Transverse colon (tissue), 4 donors: ENCODE measurements around the gene USP30. TPM values are rescaled to one million over a fixed set of nuclear protein-coding genes. Genes with fewer than 3 reads are reported as not detected.

ENCODE experiments used
- DNase-seq: peaks from one replicate; pipeline ENCODE4 v3.0.0-alpha.2; 2019
- H3K27ac ChIP-seq, 4 donors: fragments of 200-600 bp; sonication (generic); 2 replicates each; pipeline ENCODE4 v1.5.1; 2016 to 2018; ENCODE audit warnings: inconsistent platforms in 4 of 4
- H3K27me3 ChIP-seq: fragments of 200-600 bp; sonication (generic); 2 replicates; pipeline ENCODE4 v1.5.1; 2017; ENCODE audit warnings: inconsistent platforms
- H3K36me3 ChIP-seq, 4 donors: fragments of 200-600 bp; sonication (generic); 2 replicates each; pipeline ENCODE4 v1.5.1; 2017 to 2019; ENCODE audit warnings: inconsistent platforms in 4 of 4
- H3K4me1 ChIP-seq, 4 donors: fragments of 200-600 bp; sonication (generic); 2 replicates each; pipeline ENCODE4 v1.5.1; 2017 to 2020; ENCODE audit warnings: inconsistent platforms in 4 of 4
- H3K4me3 ChIP-seq, 4 donors: fragments of 200-600 bp; sonication (generic); 1 replicate in 1 of 4; 2 replicates in 3 of 4; pipeline versions ENCODE4 v1.5.1 to v1.6.1; 2017 to 2019; ENCODE audit warnings: inconsistent platforms in 4 of 4
- H3K9me3 ChIP-seq, 2 donors: fragments of 200-600 bp; sonication (generic); 2 replicates each; pipeline ENCODE4 v1.5.1; 2017 to 2019; ENCODE audit warnings: inconsistent platforms in 2 of 2
- CTCF ChIP-seq, 5 experiments: fragments of 200-600 bp in 3 of 5; fragments of 450-650 bp in 2 of 5; sonication (generic) in 3 of 5; IDR thresholded peaks; 1 replicate in 2 of 5; 2 replicates in 3 of 5; pipeline ENCODE4 v1.5.1; 2016 to 2017; ENCODE audit warnings: antibody characterized with exemption in 5 of 5, inconsistent platforms in 3 of 5, mild to moderate bottlenecking in 2 of 5, moderate library complexity in 1 of 5
- EP300 ChIP-seq: sonication (generic); formaldehyde crosslinking; IDR thresholded peaks from one replicate; pipeline ENCODE4 v1.6.1; 2017; ENCODE audit warnings: antibody characterized with exemption, low read depth
- POLR2A ChIP-seq: fragments of 450-650 bp; IDR thresholded peaks from one replicate; pipeline ENCODE4 v1.6.1; 2016; ENCODE audit warnings: antibody characterized with exemption, mild to moderate bottlenecking, moderate library complexity
- POLR2AphosphoS5 ChIP-seq, 3 donors: sonication (generic); formaldehyde crosslinking; IDR thresholded peaks; one replicate each; pipeline ENCODE4 v1.6.1; 2016; ENCODE audit warnings: antibody characterized with exemption in 3 of 3
- WGBS, 2 donors: methylation state at CpG; one replicate each; pipeline ENCODE4 v1.1.5; 2018; ENCODE audit warnings: low coverage in 1 of 2; 5-methylcytosine and 5-hydroxymethylcytosine counted together
- in situ Hi-C, 4 donors: fragments of 200-750 bp; cut with MboI; loops; one replicate each; pipeline versions ENCODE4 v1.15.0 to v1.15.1; 2017; ENCODE audit warnings: low sequenced_read_pairs in 3 of 4, low pct_ligation_motif_present in 1 of 4, low pct_unique_long_range_greater_than_20kb in 1 of 4
- intact Hi-C: fragments of 100-400 bp; cut with DNase I; formaldehyde crosslinking; loops from one replicate; pipeline ENCODE4 v1.15.1; 2023; ENCODE audit warnings: low total_unique reads
- total RNA-seq, 4 donors: library from RNA; depleted of rRNA; stranded (reverse); fragments of >200 nt; gene quantifications; one replicate each; pipeline ENCODE4 v1.1.0, GENCODE V29; 2016

USP30 gene
- total RNA-seq, 4 donors from 2014 or later: 6.8 to 38.9 (median 24.9) TPM

- no peak for DNase-seq
- in situ Hi-C loops: loop anchor here in 2 of 4 donors (25.0 kb wide), 2 partner anchors 413 to 513 kb away; partner anchors contain the start of genes ISCU (in 2 of the 2) and SART3 (in 2 of the 2)
- H3K36me3 ChIP-seq: peaks cover 0 to 43% (median 14%) of the 10 kb centered on the region in 4 donors
Measured at GRCh38 chr12:109074866-109075265, 22.5 kb downstream of the USP30 start.

GRCh38 chr12:109082751-109083150, 30.4 kb downstream of the USP30 start:
- peaks cover 0 to 7% (median 0%) of the 10 kb centered on the region in 4 donors for H3K4me1 ChIP-seq
- WGBS, 2 donors: 93 to 100% methylated on average over 3 to 14 of the region's 14 CpGs
- in situ Hi-C loops (loop anchor here in 2 of 4 donors (25.0 kb wide), 2 partner anchors 420 to 520 kb away; partner anchors contain the start of genes ISCU (in 2 of the 2) and SART3 (in 2 of the 2)), intact Hi-C loops (no loop called here)
- no peak overlapping the region for H3K27ac ChIP-seq
- H3K36me3 ChIP-seq: peaks cover 0 to 70% (median 13%) of the 10 kb centered on the region in 4 donors
- no peak overlapping the region for H3K4me3 ChIP-seq
- no peak for TF ChIP-seq POLR2AphosphoS5 (IDR thresholded peaks at IDR 0.05)
- TF ChIP-seq POLR2A: no peak
- no peak for TF ChIP-seq EP300
- TF ChIP-seq CTCF (IDR thresholded peaks at IDR 0.05): no peak
- no peaks in the 10 kb centered on the region for H3K27me3 ChIP-seq
- no peak for DNase-seq
- no peaks in the 10 kb centered on the region for H3K9me3 ChIP-seq

More at GRCh38 chr12:109074866-109075265, 22.5 kb downstream of the USP30 start:
- Histone ChIP-seq H3K4me1 (peaks cover 0 to 7% (median 2%) of the 10 kb centered on the region in 4 donors), H3K4me3 (no peak overlapping the region), H3K27me3 (no peaks in the 10 kb centered on the region), H3K27ac (no peak overlapping the region), H3K9me3 (no peaks in the 10 kb centered on the region)
- intact Hi-C loops: no loop called here
- no peak for TF ChIP-seq CTCF (IDR thresholded peaks at IDR 0.05)
- TF ChIP-seq POLR2A: no peak
- TF ChIP-seq POLR2AphosphoS5 (IDR thresholded peaks at IDR 0.05): no peak
- no peak for TF ChIP-seq EP300

- Histone ChIP-seq H3K9me3 (no peaks in the 10 kb centered on the region), H3K36me3 (peaks cover 0 to 71% (median 14%) of the 10 kb centered on the region in 4 donors), H3K4me3 (no peak overlapping the region), H3K27me3 (no peaks in the 10 kb centered on the region), H3K27ac (no peak overlapping the region), H3K4me1 (peaks cover 0 to 7% (median 0%) of the 10 kb centered on the region in 4 donors)
- intact Hi-C loops: no loop called here
- 0 to 70% methylated on average over 1 to 2 of the region's 2 CpGs for WGBS, 2 donors
- in situ Hi-C loops: loop anchor here in 2 of 4 donors (25.0 kb wide), 2 partner anchors 422 to 522 kb away; partner anchors contain the start of genes ISCU (in 2 of the 2) and SART3 (in 2 of the 2)
- DNase-seq: no peak
- TF ChIP-seq POLR2A (no peak), CTCF (IDR thresholded peaks at IDR 0.05) (no peak), POLR2AphosphoS5 (IDR thresholded peaks at IDR 0.05) (no peak), EP300 (no peak)
Measured at GRCh38 chr12:109084425-109084824, 32.0 kb downstream of the USP30 start.

- Histone ChIP-seq H3K27ac (no peak overlapping the region), H3K4me3 (no peak overlapping the region), H3K9me3 (no peaks in the 10 kb centered on the region), H3K4me1 (peaks cover 0 to 7% (median under 1%) of the 10 kb centered on the region in 4 donors), H3K27me3 (no peaks in the 10 kb centered on the region), H3K36me3 (peaks cover 0 to 65% (median 14%) of the 10 kb centered on the region in 4 donors)
- in situ Hi-C loops (loop anchor here in 2 of 4 donors (25.0 kb wide), 2 partner anchors 423 to 523 kb away; partner anchors contain the start of genes ISCU (in 2 of the 2) and SART3 (in 2 of the 2)), intact Hi-C loops (no loop called here)
- WGBS, 2 donors: 96 to 100% methylated on average over 1 to 10 of the region's 11 CpGs
- no peak for DNase-seq
- TF ChIP-seq CTCF (IDR thresholded peaks at IDR 0.05) (no peak), EP300 (no peak), POLR2AphosphoS5 (IDR thresholded peaks at IDR 0.05) (no peak), POLR2A (no peak)
Measured at GRCh38 chr12:109085590-109085989, 33.2 kb downstream of the USP30 start.
